NB4 (cell line): ENCODE measurements around the gene AKAP5.

ENCODE experiments used
- DNase-seq: peaks from one replicate; pipeline ENCODE4 v3.0.0; 2010; ENCODE audit warnings: low read depth
- H3K4me3 ChIP-seq: one replicate; pipeline ENCODE4 v1.5.1; 2011; ENCODE audit warnings: mild to moderate bottlenecking, low read depth, low read length, moderate library complexity
- CTCF ChIP-seq: IDR thresholded peaks from one replicate; pipeline ENCODE4 v1.5.1; 2012; ENCODE audit warnings: low read depth, low read length
- MAX ChIP-seq: IDR thresholded peaks from 2 replicates; pipeline ENCODE4 v1.6.1; 2011; ENCODE audit warnings: low read depth, low read length
- MYC ChIP-seq: IDR thresholded peaks from 2 replicates; pipeline ENCODE4 v1.6.1; 2011; ENCODE audit warnings: low read depth, low read length
- POLR2A ChIP-seq: IDR thresholded peaks from 2 replicates; pipeline ENCODE4 v1.6.1; 2011; ENCODE audit warnings: mild to moderate bottlenecking; ENCODE audit not compliant: insufficient read length; ENCODE audit errors: extremely low read depth

The AKAP5 gene

GRCh38 chr14:64503434-64504309 lies 38.4 kb downstream of the AKAP5 start, which contains the start of gene ZBTB25:
ZBTB25 (minus strand) TSS chr14:64503838; CDS start chr14:64490533, 13,305 bp downstream.
- peak; percentile 94 for DNase-seq
- peak within 1 kb of the TSS; percentile 82 for H3K4me3 ChIP-seq
- TF ChIP-seq MYC, result peak; percentile 65
- peak; percentile 85 for TF ChIP-seq POLR2A
- TF ChIP-seq MAX, result peak; percentile 83
- TF ChIP-seq CTCF, result no peak

- TF ChIP-seq MAX (no peak), POLR2A (peak; percentile 59), MYC (peak; percentile 8)
- DNase-seq, result peak; percentile 95
- peak within 1 kb of the TSS; percentile 75 for H3K4me3 ChIP-seq
Measured at GRCh38 chr14:64504310-64504896, 39.1 kb downstream of the AKAP5 start, which contains the start of gene ZBTB1. ZBTB1 (plus strand) TSS chr14:64504770; CDS start chr14:64521505, 16,735 bp downstream.

GRCh38 chr14:64504897-64505794 lies 39.8 kb downstream of the AKAP5 start:
- H3K4me3 ChIP-seq, result peak overlapping the region; percentile 75
- peak; percentile 90 for DNase-seq
- no peak for TF ChIP-seq MAX
- no peak for TF ChIP-seq CTCF
- TF ChIP-seq POLR2A, result no peak
- no peak for TF ChIP-seq MYC

- TF ChIP-seq MYC, result no peak
- H3K4me3 ChIP-seq, result peak overlapping the region; percentile 14
Measured at GRCh38 chr14:64506721-64507120, 41.4 kb downstream of the AKAP5 start.

GRCh38 chr14:64507376-64508156 lies 42.3 kb downstream of the AKAP5 start:
- DNase-seq, result no peak
- peak overlapping the region; percentile 16 for H3K4me3 ChIP-seq
- TF ChIP-seq CTCF, result no peak
- TF ChIP-seq MAX, result no peak
- TF ChIP-seq POLR2A, result no peak
- TF ChIP-seq MYC, result no peak

More at GRCh38 chr14:64506721-64507120, 41.4 kb downstream of the AKAP5 start:
- DNase-seq, result peak; percentile 21
